Measurements from ENCODE around the gene VEGFD.
A peak's percentile ranks its signal among the peaks of the same experiment; 100 is the strongest.
"Not testable (repeated sequence)": the region's sequence is repeated elsewhere in the genome, so short reads cannot be mapped to it uniquely, and the experiment has no call there.

The VEGFD gene

DNA sequence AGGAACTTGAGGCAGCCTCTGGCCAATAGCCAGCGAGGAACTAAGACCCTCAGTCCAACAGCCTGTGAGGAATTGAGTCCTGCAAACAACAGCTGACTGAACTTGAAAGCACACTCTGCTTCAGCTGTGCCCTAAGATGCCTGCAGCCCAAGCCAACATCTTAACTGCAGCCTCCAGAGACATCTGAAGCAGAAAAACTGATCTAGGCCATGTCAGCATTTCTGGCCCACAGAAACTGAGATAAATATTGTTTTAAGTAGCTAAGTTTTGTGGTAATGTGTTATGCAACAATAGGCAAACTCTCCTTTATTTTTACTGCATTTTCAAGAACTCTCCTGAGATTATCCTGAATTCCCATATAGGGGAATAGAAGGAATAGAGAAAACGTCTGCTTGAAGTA, 24.5 kb downstream of the VEGFD start:
- no peak for DNase-seq

DNA sequence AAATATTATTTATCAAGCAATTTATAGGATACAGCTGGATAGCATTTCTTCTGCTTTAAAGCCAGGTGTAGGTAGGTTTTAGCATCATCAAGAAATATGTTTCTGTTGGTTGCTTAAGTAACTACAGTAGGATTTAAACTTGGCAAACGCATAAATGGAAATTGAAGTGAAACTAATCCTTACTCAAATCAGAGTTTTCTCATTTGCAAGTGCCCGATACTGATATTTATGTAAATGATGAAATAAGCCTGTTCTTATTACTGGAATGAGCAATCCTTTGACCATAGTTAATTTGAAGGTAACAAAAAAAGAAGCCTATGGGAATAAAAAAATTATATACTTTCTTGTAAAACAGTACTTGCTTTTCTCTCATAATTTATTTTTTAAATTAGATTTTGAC, 25.7 kb downstream of the VEGFD start:
- no peak for DNase-seq

DNA sequence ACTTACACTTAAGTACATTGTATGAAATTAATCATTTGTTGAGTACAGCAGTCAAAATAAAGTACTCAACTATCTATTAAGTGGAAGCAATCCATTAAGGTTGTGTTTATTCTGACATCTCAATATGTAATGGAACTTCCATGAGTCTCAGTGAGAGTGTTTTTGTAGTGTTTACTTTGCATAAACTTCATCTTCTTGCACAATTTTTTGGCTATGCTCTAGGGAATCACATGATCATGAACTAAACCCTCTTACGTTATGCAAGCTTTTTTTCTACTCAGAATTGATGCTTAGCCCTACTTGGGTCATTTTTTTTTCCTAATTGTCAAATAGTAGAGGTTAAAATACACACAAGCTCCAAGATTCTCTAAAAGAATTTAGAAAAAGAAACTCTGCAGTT, 27.8 kb downstream of the VEGFD start:
- DNase-seq, result no peak

DNA sequence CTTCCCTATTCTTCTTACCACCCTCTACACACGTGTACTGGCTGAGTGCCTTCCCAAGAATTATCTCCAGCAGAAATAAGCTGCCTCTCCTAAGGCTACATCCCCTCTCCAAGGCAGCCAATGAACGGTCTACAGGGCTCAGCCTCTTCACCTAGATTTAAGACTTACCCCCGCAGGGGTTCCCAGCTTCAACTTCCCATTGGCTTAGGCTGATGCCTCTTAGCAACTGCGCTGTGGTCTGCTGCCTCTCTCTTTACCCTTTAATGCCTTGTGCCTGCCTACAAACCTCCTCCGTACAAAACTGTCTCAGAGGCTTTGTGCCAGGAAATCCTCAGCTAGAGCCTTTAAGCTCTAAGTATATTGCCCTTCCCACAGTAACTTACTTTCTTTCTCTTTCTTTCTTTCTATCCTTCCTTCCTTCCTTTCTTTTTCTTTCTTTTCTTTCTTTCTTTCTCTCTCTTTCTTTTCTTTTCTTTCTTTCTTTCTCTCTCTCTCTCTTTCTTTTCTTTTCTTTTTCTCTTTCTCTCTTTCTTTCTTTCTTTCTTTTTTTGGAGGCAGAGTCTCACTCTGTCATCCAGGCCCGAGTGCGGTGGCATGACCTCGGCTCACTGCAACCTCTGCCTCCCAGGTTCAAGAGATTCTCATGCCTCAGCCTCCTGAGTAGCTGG, 33.8 kb downstream of the VEGFD start:
- no peak for DNase-seq

DNA sequence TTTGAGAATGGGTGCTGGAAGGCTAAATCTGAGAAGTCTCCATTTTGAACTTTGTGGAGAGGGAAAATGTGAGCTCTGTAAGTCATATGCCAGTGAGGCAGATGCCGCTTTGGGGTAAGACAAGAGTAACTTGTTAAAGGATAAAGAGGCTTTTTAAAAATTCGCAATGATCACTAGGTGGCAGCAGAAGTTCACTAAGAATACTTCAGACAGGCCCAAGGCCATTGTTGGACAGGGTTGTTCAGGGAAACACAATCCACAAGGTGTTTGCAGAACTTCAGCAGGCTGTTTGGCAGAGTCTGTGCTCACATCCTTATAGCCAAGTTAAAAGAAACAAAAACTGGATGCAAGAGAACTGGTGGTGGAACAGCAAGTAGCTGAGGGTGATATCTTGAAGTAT, 35.2 kb downstream of the VEGFD start:
- peak; percentile 59 for DNase-seq

DNA sequence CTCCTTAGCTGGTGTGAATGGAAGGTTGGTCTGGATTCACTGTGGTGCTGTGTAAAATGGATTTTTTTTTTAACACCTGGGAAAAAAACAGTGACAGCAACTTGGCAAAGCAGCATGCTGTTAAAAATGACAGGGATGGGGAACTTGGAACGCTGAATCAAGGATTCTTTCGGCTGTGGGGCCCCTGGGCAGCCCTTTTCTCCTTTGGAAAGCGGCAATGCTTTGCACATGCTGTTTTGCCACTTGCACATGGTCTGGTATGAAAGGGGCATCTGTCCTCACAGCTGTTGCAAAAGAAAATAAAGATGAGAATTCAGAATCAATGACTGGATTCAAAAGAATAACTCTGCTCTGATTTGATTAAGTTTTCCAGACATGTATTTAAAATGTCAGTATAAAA, 38.2 kb downstream of the VEGFD start:
- DNase-seq, result no peak

DNA sequence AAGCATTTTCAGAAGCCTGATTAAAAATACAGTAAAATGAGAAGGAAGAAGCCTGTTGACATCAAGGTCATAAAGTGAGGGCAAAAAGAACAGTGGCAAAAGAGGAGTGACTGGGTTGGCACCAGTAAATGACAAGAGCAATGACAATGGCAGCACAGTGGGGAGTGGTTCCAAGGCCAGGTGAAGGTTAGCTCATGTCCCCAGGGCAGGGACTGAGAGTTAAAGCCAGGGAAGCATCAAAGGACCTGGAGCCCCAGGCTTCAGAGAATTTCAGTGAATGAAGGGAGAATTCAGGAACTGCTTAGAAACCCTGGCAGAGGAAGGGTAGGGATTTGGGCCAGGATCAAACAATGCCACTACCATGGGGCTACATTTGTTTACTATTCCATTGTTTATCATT, 40.1 kb downstream of the VEGFD start:
- no peak for DNase-seq

DNA sequence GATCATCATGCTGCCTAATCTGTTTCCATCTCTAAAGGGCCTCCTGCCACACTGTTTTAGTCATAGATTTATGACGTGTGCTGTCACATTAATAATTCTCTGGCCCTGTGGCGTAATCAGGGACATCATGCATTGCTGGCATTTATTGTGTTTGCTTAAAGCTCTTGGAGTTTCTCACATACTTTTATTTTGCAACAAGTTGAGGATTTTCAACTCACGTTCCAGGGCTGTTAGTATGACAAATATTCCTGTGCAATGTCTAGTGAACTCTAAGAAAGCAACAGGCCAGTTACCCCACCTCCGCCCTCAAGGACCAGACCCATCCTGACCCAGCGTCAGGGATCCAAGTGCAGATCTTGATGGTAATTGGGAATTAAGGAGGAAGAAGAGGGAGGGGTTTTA, 41.1 kb downstream of the VEGFD start:
- DNase-seq, result peak; percentile 43

DNA sequence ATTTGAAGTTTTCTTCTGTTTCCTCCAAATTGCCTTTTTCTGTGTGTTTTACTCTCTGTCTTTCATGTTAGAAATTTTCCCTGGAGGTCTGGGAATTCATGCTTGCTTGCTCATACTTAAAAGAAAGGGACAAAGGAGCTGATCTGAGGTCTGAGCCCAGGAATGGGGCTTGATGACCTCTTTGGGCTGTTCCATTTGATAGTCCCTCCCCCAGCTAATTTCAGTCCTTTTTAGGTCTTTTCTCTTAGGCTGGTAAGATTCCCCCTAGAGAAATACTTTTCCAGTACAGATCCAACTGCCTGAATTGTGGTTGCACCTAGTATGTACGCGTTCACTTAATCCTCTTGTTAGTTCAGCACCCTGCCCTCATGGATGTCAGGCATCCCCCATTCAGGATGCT, 43.3 kb downstream of the VEGFD start:
- DNase-seq, result no peak

DNA sequence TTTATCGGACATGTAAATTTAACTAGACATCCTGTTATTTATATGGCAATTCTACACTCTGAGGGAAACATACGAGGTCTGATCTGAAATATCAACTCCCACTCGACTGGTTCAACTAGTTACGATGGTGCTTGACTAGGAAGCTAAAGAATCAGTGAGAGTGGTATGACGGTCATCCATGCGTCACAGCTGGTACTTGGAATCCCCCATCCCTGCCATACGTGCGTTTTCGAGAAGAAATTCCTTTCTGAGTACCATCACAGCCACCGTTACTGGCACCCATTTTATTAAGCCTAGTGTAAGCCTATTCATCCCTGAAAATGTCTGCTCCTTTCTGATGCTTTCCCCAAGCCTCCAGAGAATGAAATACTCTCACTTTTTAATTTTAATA, 48.2 kb downstream of the VEGFD start:
- peak; percentile 42 for DNase-seq

DNA sequence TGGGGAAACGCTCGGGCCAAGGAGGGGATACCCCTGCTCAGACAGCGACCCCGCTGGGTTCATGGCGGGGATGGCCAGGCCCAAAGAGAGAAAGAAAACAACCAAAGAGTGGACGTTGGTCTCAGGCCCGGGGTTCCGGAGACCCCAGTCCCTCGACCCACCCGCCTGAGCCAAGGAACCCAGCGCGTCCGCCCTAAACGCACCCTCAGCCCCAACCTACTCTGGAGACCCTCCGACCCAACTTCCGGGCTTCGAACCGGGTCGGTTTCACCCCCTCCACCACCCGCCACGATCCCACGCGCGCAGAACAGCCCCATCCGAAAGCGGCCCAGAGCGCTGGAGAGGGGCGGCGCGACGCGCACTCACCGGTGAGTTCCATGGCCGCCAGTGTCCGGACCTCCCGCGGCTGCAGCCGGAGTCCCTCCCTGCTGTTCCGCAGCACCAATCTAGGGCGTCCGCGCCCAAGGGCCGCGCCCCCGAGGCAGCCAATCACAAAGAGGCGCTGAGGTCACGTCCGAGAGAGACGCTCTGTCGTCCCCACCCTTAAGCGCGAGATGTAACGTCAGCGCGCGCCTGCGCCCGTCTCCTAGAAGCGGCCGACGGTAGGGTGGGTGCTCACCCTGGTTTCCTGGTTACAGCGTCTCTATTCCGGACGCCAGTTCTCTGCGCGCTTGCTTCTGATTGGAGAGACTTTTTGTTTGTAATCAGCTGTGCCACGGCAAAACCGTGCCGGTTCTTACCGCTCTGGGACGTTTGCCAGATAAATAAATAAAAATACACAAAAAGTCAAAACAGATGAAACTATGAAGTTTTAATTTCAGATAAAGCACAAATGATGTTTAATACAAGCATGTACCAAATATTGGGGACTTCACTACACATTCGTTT, 48.8 kb downstream of the VEGFD start, which contains the start of gene PIGA:
PIGA (minus strand) TSS at position 389 of the 888 bp plus-strand sequence. CDS start 3,593 bp downstream, outside the sequence.
- peak; percentile 96 for DNase-seq

DNA sequence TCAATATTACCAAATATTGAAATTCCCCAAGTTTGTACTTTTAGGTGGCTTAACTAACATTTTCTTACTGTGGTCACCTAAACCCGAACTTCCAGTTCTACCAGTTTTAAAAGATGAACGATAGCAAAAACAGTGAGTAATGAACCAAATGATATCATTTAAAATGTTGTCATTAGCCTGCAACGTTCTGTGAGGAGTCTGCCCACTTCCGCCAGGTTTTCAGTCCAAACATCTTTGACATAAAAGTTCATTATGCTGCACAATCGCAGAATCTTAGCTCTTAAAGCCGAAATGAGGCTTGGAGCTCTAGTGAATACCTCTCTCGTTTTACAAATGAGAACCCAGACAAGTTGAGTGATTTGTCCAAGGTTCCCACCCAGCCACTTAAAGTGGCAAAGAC, 49.7 kb downstream of the VEGFD start:
- DNase-seq, result no peak

DNA sequence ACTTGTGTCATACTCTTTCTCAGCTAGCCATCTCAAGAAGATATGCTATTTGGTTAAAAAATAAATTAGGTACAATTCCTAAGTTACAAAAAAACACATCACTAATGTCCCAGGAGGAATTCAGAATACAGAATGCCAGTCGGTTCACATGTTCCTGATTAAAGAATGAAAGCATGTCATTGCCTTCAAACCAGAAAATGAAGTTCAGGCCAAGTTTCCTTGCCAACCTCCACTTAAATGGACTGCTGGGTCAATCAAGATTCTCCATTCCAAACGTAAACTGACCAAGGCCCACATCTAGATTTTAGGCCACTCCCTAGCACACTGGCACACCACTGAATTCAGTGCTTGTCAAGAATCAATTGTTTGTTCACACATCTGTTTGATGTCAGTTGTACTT, 55.4 kb downstream of the VEGFD start:
- no peak for DNase-seq

DNA sequence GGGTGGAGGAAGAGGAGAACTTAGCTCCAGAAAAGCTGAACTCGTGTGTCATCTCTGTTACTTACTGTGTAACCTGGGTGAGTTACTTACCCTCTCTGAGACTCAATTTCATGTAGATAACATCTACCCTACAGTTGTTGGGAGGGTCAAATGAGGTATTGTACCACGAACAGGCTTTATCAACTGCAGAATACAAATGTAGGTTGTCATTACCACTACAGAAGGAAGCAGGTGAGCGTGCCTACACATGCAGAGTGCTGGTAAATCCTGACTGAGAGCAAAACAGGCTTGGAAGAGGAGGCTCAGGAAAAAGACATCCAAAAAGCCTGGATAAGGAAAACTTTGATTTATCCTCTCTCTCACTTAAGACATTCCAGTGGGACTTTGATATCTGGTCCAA, 56.1 kb downstream of the VEGFD start:
- no peak for DNase-seq

DNA sequence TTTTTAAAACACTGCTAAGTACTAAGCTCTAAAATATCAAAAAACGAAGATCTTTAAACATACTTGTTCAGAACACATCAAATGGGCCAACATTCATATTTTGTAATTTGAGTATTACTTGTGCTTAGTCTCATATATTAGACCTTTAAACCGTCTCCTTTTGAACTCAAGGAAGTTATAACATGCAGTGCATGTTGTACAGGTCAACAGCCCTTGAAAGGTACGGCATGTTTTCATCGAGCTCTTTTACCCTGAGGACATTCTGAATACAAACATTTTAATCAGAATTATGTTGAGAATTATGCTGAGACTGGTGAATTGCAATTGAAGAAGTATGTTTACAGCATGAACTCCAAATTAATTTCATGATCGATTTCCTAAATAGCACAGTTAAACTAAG, 61.7 kb downstream of the VEGFD start:
- DNase-seq, result no peak

DNA sequence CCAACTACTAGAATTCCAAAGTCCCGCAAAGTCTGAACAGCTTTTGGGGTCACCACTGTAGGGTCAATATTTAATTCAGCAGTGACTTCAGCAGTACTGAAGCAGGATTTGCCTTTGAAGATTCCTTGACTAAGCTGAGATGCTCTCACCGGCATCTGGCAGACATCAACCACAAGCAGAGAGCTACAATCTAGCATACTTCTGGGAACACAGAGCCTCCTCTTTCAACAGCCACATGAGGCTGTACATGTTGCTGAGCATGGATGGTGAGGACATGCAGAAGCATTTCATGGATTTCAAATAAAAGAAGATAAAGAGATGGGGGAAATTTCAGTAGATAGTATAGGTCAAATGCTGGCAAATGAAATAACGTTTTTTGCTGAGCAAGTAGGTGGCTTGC, 62.1 kb downstream of the VEGFD start:
- no peak for DNase-seq

DNA sequence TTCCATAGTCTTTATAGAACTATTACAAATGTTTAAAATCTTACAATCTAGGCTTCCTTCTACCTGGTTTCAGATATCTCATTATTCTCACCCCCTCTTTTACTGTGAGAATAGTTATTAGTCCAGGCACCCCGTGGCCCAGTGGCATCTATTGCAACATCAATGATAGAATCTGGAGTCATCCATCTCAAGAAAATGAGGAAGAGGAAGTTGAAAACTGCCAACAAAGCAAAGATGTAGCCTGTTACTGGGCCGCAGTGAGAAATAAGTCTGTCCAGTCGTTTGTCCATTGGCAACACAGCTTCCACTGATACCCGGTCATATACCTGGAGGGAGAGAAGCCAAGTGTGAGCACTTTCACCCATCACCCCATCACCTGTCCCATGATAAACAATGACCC, 62.8 kb downstream of the VEGFD start:
- DNase-seq, result no peak

DNA sequence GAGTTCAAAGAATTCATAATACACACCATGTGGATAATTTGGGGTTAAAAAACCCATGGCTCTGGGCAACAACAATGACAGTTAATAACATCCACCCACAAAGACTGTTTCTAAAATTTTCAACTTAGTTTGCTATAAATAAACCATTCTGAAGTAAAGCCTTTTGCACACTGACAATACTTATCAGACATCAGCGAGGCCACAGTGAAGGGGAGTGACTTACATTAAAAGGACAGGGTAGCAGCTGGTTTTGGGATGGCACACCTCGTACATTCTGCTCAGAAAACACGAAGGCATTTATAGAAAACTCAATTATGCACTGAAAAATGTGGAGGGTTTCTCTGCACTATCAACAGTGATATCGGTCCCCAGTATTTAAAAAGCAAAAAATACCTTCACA, 63.9 kb downstream of the VEGFD start:
- DNase-seq, result no peak

DNA sequence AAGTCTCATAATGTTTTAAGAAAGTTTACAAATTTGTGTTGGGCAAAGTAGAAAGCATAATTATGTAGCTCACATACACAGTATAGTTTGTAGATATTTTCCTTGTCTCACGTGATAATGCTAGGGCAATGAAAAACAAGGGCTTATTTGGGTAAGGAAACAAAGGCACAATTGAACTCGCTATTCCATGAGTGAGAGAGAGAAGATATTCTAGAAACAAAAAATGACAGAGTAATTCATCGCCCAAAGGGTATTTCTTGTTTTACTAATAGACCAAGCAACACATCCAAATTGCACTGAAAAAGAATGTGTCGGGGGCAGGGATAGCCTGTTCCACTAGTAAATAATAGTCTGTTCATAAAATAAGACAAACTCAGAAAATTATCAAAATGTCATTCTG, 65.1 kb downstream of the VEGFD start:
- DNase-seq, result no peak

DNA sequence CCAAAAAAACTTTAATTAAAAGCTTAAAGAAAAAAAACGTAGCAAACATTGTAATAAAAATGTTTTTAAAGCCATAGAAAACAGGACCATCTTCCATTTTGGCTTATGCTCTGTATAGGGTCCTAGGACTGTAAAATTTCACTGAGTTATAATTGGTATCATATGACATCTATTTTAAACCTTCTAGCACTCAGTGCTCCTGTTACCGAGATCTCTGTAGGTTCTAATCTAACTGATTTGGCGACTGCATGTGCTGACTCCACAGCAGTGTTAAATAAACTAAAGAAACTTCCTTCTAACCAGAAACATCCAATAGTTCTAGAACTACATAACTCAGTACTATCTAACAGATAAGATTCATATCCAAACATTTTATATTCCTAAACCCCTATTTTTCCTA, 68.7 kb downstream of the VEGFD start, which contains the start of gene ASB11:
ASB11 (minus strand) TSS at position 132 of the 400 bp plus-strand sequence; CDS start at position 97, 35 bp downstream.
- no peak for DNase-seq

DNA sequence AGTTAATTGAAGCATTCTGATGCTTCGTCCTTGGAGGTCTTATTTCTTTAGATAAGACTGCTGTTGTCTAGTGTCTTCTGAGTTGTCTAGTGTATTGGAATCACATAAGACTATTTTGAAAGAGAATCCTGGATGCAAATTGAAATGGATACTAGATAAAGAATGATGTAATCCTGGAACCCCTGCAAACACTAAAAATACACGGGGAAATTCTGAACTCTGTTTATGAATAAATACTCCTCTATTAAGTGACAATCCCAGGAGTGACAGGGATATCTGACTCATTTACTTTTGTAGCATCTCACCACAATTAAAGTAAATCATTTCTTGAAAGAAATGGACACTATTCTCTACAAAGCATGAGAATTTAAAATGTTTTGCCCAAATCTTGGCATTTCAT, 69.7 kb downstream of the VEGFD start:
- no peak for DNase-seq

DNA sequence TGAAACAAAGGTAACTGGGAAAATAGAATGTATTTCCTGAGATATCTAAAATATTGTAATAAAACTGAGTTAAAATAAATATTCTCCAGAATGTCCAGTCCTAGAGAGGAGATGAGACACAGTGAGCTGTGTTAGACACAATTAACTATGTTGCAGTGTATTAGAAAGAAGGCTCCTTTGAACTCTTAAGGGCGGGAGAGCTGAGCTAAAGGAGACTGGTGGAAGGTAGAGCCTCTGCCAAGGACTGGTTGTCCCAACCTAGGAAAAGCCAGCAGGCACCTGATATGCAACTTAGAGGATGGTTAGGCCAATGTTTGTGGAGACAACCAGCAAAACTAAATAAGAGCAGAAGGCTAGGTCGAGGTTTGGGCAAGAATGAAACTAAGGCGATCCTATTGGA, 73.1 kb downstream of the VEGFD start:
- no peak for DNase-seq

DNA sequence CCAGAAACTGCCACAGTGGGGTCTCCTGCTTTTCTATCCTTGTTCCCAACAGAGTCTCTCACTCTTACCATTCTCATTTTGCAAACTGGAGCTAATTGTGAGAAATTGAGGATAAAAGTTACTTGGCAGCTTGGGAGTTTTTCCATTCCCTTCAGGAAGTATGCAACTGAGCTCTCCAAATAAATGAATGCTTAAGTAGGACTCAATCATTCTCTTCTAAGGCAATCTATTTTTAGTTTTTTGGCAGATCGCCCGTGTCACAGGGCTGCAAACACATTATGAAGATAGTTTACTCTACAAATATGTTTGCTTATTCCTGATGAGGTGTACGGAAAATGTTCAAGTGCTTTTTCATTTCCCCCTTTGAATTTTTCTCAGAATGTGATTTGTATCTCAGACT, 74.1 kb downstream of the VEGFD start:
- DNase-seq, result peak; percentile 28

DNA sequence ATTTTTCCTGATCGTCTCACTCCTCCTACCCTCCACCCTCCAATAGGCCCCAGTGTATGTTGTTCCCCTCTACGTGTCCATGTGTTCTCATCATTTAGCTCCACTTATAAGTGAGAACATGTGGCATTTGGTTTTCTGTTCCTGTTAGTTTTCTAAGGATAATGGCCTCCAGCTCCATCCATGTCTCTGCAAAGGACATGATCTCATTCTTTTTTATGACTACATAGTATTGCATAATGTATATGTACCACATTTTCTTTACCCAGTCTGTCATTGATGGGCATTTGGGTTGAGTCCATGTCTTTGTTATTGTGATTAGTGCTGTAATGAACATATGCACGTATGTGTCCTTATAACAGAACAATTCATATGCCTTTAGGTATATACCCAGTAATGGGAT, 78.3 kb downstream of the VEGFD start:
- DNase-seq, result not testable (repeated sequence)
